GM13976 (cell line): ENCODE measurements around the gene ARMH3.

Source experiments
- DNase-seq: peaks from one replicate; pipeline ENCODE4 v3.0.0; 2012; ENCODE audit warnings: low spot score
- in situ Hi-C: fragments of 300-500 bp; cut with MboI; formaldehyde crosslinking; loops from one replicate; pipeline ENCODE4 v1.12.0; 2022; ENCODE audit warnings: low sequenced_read_pairs, mixed read lengths, inconsistent platforms; ENCODE audit not compliant: unreplicated experiment
- TF ChIP-seq, protein P1 (sequence below): IDR thresholded peaks from 2 replicates; pipeline ENCODE4 v1.5.1; 2012; ENCODE audit warnings: borderline replicate concordance, mild to moderate bottlenecking; ENCODE audit not compliant: insufficient read depth; ENCODE audit errors: extremely low read depth, missing control alignments, control extremely low read depth

Gene ARMH3

GRCh38 chr10:101934686-101935305 lies 121.2 kb downstream of the ARMH3 start:
- TF ChIP-seq, protein P1, sequence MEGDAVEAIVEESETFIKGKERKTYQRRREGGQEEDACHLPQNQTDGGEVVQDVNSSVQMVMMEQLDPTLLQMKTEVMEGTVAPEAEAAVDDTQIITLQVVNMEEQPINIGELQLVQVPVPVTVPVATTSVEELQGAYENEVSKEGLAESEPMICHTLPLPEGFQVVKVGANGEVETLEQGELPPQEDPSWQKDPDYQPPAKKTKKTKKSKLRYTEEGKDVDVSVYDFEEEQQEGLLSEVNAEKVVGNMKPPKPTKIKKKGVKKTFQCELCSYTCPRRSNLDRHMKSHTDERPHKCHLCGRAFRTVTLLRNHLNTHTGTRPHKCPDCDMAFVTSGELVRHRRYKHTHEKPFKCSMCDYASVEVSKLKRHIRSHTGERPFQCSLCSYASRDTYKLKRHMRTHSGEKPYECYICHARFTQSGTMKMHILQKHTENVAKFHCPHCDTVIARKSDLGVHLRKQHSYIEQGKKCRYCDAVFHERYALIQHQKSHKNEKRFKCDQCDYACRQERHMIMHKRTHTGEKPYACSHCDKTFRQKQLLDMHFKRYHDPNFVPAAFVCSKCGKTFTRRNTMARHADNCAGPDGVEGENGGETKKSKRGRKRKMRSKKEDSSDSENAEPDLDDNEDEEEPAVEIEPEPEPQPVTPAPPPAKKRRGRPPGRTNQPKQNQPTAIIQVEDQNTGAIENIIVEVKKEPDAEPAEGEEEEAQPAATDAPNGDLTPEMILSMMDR: no peak
- DNase-seq: no peak
- in situ Hi-C loops: no loop called here

- in situ Hi-C loops: no loop called here
- TF ChIP-seq, protein P1: no peak
- no peak for DNase-seq
Observed at GRCh38 chr10:101933976-101934375, 122.0 kb downstream of the ARMH3 start.

GRCh38 chr10:101932183-101932582 lies 123.8 kb downstream of the ARMH3 start:
- TF ChIP-seq, protein P1: no peak
- in situ Hi-C loops: no loop called here
- no peak for DNase-seq

DNA sequence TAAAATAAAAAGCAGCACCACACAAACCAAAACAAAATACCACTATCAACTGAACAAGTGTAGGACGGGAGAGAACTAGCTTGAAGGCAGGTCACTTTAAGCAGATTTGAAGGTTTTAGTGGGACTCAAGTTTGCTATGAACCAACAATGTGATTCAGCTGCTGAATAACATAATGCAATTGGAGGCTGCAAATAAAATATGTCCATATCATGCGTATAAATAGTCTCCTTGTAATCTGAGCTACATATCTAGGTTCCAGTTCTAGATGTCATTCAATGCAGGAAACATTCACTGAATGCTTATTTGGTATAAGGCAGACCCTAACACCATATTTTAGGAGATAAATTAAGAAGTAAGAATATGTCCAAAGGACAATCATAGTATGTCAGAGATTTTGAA lies 130.9 kb downstream of the ARMH3 start:
- TF ChIP-seq, protein P1: no peak
- in situ Hi-C loops: no loop called here
- no peak for DNase-seq

DNA sequence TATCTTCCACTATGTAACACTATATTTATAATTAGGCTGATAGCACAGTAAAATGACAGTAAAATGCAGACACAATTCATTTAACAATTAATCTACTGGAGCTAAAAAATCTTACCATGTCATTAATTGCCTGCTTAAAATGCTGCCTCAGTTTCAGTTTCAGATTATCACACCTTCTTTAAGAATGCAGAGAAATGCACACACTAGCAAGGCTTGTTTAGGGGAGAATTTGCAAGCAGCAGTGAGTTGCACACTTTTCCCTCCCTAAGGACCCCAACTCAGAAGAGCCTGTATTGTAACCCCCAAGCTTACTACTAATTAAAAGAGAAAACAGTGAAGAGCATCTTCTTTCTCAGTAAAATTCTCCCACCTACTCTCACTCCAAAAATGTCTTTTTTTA lies 132.7 kb downstream of the ARMH3 start:
- DNase-seq: no peak
- TF ChIP-seq, protein P1: no peak
- in situ Hi-C loops: no loop called here

DNA sequence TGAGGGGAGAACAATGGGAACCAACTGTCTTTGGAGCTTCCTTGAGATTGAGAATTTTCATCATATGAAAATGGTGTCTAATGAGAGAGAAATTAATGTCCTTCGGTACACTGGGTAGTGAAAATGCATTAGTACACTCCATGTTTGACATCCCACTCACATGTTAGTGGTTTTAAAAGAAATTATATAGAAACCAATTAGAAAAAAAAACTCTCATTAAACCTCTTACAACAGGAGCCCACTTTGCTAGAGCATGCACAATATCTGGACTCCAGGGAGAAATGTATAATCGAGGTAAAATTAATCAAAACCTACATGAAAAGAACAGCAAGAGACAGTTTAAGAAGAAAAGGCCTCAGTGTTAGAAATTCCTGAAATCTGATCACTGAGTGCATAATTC lies 133.1 kb downstream of the ARMH3 start:
- in situ Hi-C loops: no loop called here
- DNase-seq: no peak
- TF ChIP-seq, protein P1: no peak

- in situ Hi-C loops: no loop called here
- DNase-seq: no peak
Observed at GRCh38 chr10:101920546-101920945, 135.4 kb downstream of the ARMH3 start.

More at GRCh38 chr10:101920546-101920945, 135.4 kb downstream of the ARMH3 start:
- TF ChIP-seq, protein P1: no peak
